HG02885 (cell line): Measurements from ENCODE around the gene FRMD5.
A peak's percentile ranks its signal among the peaks of the same experiment; 100 is the strongest.
"Not testable (repeated sequence)": the region's sequence is repeated elsewhere in the genome, so short reads cannot be mapped to it uniquely, and the experiment has no call there.

Experiments used
- ATAC-seq: cut with Tn5 transposase; IDR thresholded peaks from one replicate; pipeline ENCODE4 v1.9.1; 2021; ENCODE audit warnings: mild to moderate bottlenecking; ENCODE audit not compliant: unreplicated experiment, poor library complexity

FRMD5 gene

GRCh38 chr15:43873651-43874050, 321.4 kb downstream of the FRMD5 start:
- ATAC-seq = no peak

GRCh38 chr15:43872416-43873020, 322.6 kb downstream of the FRMD5 start:
- ATAC-seq = no peak

GRCh38 chr15:43871835-43872234, 323.2 kb downstream of the FRMD5 start:
- no peak for ATAC-seq

- no peak for ATAC-seq
Measured at GRCh38 chr15:43868406-43868805, 326.7 kb downstream of the FRMD5 start.

- no peak for ATAC-seq
Measured at GRCh38 chr15:43867096-43867495, 328.0 kb downstream of the FRMD5 start.

GRCh38 chr15:43866636-43867035, 328.4 kb downstream of the FRMD5 start:
- not testable (repeated sequence) for ATAC-seq

GRCh38 chr15:43859546-43859945, 335.5 kb downstream of the FRMD5 start:
- no peak for ATAC-seq

- no peak for ATAC-seq
Measured at GRCh38 chr15:43854801-43855200, 340.3 kb downstream of the FRMD5 start.

- no peak for ATAC-seq
Measured at GRCh38 chr15:43852607-43853006, 342.5 kb downstream of the FRMD5 start.

- no peak for ATAC-seq
Measured at GRCh38 chr15:43851251-43851650, 343.8 kb downstream of the FRMD5 start.

GRCh38 chr15:43845421-43845820, 349.6 kb downstream of the FRMD5 start:
- no peak for ATAC-seq

- not testable (repeated sequence) for ATAC-seq
Measured at GRCh38 chr15:43832485-43832884, 362.6 kb downstream of the FRMD5 start.

- ATAC-seq = not testable (repeated sequence)
Measured at GRCh38 chr15:43831519-43832052, 363.5 kb downstream of the FRMD5 start.

GRCh38 chr15:43830691-43831275, 364.3 kb downstream of the FRMD5 start:
- not testable (repeated sequence) for ATAC-seq

- not testable (repeated sequence) for ATAC-seq
Measured at GRCh38 chr15:43829951-43830540, 365.0 kb downstream of the FRMD5 start.

- no peak for ATAC-seq
Measured at GRCh38 chr15:43828061-43828657, 366.9 kb downstream of the FRMD5 start.

GRCh38 chr15:43826508-43827341, 368.3 kb downstream of the FRMD5 start, which contains the start of gene WDR76:
TSS of gene WDR76 (plus strand) at chr15:43827002. CDS start at chr15:43827033, 31 bp downstream.
- peak; percentile 70 for ATAC-seq

- no peak for ATAC-seq
Measured at GRCh38 chr15:43826029-43826507, 369.0 kb downstream of the FRMD5 start.

- ATAC-seq = not testable (repeated sequence)
Measured at GRCh38 chr15:43825305-43825704, 369.8 kb downstream of the FRMD5 start.
